GM15510 (cell line): ENCODE measurements around the gene SLC7A5.
A peak's percentile ranks its signal among the peaks of the same experiment; 100 is the strongest.

Experiments
- POLR2A ChIP-seq: IDR thresholded peaks from 3 replicates; pipeline ENCODE4 v1.6.1; 2011; ENCODE audit warnings: borderline replicate concordance; ENCODE audit not compliant: insufficient read length; ENCODE audit errors: extremely low read depth

Gene SLC7A5

DNA sequence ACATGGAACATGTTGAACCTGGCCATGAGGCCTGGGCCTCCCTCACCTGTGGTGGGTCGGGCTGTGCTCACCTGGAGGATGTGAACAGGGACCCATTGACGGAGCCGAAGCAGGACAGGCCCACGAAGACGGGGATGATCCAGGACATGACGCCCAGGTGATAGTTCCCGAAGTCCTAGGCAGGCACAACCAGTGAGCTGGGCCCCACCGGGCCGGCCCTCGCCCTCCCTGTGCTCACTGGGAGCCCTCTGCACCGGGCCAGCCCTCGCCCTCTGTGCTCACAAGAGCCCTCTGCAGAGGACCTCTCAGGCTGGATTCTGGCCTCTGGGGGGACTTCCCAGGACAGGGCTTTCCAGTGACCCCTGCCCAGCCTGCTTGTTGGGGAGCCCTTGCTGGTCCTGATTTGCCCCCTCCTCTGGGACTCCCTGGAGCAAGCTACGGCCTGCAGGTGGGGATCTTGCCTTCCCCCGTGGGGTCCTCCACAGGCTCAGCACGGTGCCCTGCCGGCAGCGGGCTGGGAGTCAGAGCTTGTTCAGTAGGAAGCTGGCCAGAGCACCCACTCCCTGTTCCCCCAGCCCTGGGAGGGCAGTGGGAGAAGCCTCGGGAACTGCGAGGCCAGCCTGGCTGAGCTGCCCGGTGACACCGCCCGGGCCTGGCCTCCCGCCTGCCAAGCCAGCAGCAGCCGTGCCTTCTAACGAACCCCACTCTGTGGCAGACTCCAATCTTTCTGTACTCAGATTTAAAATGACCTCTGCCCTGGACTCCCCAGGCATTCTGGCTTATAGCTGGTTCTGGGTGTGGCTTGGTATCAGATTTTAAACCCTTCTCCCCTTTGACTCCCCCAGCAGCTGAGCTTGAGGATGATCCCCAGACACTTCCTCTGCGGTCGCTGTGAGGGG lies 30.4 kb downstream of the SLC7A5 start:
- TF ChIP-seq POLR2A: no peak

DNA sequence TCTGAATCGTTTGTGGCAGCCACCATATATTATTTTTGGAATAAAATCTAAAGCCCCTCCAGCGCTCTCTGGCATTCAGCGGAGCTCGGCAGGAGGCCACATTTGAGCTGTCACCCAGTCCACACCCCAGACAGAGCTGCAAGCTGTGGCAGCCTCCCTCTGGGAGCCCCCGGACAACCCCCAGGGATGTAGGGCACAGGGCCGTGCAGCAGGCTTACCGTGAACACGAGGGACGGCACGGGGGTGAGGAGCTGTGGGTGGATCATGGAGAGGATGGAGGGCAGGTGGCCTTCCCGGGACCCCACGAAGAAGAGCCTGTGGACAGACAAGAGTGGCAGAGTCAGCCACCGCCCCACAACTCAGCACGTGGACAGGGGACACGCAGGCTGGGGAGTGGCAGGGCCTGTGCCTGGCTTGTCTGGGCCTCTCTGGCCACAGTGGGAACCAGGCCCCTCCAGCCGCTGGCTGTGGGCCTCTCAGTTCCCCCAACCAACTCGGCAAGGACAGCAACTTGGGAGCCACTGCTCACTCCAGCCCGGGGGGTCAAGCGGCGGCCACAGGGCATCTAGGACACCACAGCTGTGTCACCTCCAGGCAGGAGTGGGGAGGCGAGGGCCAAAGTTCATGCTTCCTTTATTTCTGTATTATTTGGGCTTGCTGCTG lies 31.5 kb downstream of the SLC7A5 start:
- no peak for TF ChIP-seq POLR2A

DNA sequence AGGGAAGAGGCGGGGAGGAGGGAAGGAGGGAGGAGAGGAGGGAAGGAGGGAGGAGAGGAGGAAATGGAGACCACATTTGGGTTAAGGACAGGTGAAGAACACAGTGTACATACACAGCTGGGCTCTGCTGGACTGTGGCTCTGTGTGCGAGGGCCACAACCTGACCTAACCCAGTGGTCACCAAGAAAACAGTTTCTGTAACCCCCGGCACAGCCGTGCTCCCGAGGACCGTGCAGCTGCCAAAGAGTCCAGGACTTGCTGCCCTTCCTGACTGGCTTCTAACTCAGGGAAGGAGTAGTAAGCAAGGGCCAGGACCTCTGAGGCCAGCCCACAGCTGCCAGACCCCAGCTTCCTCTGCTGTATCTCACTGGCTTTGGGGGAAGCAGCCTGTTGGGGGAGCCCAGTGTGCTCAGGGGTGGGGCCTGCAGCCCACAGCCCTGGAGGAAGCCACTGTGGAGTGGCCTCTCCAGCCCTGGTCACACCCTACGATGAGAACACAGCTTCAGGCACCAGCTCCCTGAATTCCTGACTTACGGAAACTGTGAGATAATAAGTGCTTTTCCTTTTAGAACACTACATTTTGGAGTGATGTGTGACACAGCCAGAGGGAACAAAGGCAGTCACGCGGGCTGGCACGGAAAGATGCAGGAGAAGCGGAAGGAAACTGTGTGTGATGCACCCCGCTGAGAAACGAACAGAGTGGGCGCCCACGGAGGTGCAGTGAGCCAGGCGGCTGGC lies 32.3 kb downstream of the SLC7A5 start:
- TF ChIP-seq POLR2A: no peak

DNA sequence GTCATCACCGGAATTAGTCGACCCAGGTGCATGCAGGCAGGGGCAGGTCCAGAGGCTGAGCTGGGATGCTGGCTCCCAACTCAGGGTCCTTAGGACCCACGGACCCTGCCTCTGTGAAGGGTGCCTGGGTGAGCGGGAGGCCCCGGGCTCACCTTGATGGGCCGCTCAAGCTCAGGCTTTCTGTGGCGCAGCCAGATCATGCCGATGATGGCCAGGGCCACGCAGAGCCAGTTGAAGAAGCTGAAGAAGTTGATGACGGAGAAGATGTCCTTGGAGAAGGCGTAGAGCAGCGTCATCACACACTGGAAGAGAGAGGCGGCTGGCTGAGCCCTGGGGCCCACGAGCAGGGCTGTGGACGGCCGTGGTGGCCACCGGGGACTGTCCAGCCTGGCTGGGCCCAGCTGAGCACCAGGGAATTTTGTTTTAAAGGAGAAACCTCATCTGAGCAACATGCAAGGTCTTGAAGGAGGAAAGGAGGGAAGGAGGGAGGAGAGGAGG lies 32.9 kb downstream of the SLC7A5 start:
- no peak for TF ChIP-seq POLR2A

DNA sequence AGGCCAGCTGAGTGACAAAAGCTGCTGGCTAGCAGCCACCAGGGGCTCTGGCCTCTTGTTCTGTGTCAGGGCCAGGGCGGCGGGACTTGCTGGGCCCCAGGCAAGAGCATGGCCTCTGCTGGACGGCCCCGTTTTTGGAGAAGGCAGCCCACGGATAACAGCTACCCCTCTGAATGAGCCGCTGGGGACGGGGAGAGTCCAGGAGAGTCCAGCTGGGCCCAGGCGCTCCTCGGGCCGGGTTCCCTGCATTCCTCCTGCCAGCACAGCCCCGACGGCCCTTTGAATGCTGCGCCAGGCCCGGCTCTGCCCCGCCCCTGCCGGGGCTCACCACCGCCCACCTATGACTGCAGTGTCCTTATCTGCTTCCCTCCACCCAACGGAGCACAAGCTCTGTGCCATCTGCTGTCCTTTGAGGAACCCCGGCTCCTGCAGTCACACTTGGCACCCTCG lies 33.4 kb downstream of the SLC7A5 start:
- TF ChIP-seq POLR2A: no peak

DNA sequence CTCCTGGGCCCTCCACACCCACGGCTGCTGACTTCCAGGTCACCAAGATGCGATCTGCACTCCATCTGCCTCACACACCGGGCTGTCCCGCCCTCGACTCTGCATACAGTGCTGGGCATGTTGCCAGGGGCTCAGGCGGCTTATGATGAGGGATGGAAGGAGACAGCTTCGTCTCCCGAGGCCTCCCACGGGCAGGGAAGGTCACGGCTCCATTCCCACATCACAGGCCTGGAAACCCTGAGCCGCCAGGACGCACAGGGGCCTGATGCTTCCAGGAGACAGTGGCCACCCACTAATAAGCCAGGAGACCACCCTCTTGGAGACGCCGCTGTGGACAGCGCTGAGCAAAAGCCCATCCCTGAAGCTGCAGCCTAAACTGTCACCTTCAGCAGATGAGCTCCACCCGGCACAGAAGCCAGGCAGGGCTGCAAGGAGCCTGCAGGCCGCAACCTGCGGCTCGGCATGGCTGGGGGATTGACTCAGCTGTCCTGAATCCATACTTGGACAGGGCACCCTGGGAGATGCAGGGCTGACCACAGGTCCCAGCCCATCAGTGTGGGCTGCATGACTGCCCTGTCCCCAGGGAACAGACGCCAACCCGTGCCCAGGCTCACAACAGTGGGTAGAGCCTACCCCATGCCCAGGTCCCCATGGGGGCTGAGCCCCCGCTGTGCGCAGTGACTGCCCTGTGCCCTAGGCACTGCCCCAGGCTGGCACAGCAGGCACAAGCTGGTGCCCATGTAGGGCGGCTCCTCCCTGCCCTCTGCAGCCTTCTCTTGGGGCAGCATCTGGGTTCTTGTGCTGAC lies 34.4 kb downstream of the SLC7A5 start:
- no peak for TF ChIP-seq POLR2A

DNA sequence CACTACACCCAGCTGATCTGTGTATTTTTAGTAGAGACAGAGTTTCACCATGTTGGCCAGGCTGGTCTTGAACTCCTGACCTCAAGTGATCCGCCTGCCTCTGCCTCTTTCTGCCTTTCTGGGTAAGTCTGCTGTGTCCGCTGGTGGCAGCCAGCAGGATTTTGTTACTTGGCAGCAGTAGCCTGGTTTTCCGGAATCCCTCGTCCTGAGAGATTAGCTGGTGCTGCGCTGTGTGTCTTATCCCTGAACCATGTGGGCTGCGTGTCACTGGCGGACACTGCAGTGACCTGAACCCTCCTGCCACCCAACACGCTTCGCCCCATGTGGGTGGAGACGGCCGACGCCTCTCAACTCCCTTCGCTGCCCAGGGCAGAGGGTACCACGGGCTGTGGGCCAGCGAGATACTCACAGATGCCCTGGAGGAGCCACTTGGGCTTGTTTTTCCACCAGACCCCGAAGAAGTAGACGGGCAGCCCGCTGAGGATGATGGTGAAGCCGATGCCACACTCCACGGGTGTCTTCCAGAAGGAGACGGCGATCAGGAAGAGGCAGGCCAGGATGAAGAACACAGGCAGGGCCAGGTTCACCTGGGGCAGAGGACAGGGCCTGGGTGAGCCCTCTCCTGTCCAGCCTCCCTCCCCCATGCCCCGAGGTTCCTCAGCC lies 35.2 kb downstream of the SLC7A5 start:
- TF ChIP-seq POLR2A: no peak

GRCh38 chr16:87833548-87833947 lies 35.8 kb downstream of the SLC7A5 start:
- TF ChIP-seq POLR2A: no peak

DNA sequence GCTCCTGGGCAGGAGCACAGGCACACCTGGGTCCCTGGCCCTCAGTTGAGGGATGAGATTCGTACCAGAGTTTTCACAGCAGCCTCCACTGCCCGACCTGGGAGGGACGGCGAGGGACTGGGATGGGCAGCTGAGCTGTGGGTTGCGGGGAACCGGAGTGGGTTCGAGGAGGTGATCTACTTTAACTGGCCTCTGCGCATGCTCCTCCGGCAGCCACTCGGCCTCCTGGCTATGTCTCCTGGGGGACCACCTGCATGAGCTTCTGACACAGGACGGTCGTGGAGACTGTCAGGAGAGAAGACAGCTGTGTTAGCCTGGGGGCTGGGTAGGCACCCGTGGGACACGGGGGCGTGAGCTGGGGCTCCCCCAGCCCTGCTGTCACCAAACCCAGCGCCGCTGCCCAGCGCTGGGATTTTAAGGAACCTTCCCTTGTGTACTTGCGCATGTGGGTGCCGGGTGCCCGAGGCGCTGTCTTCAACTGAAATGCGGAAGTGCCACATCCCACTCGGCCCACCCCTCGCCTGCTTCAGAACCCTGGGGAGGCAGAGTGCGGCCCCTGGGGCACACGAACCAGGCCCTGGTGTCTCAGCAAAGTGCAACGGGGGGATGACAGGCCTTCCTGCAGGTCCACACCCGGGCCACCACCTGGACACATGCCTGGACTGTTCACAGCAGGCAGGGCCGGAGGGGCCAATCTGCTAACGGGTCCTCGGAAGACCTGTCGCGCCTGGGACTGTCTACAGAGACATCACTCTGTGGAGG lies 36.4 kb downstream of the SLC7A5 start:
- TF ChIP-seq POLR2A: no peak

DNA sequence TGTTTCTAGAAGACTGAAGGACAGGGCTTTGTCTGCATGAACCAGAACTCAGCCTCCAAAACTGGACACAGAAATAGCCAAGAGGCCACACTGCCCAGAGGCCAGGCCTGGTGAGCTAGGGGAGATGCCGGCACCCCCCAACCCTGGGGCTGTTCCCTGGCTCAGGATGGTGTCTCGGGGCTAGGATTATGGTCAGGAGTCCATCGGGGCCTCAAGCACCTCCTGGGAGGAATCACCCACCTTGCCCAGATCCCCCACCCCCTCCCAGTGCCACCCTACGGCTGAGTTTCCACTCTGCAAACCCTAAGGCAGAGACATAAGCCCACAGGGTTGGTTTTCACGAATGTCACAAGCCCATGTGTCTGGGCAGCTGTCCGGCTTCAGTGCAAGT lies 37.2 kb downstream of the SLC7A5 start:
- TF ChIP-seq POLR2A: no peak

- peak; percentile 3 for TF ChIP-seq POLR2A
Observed at GRCh38 chr16:87831421-87832136, 37.7 kb downstream of the SLC7A5 start.

DNA sequence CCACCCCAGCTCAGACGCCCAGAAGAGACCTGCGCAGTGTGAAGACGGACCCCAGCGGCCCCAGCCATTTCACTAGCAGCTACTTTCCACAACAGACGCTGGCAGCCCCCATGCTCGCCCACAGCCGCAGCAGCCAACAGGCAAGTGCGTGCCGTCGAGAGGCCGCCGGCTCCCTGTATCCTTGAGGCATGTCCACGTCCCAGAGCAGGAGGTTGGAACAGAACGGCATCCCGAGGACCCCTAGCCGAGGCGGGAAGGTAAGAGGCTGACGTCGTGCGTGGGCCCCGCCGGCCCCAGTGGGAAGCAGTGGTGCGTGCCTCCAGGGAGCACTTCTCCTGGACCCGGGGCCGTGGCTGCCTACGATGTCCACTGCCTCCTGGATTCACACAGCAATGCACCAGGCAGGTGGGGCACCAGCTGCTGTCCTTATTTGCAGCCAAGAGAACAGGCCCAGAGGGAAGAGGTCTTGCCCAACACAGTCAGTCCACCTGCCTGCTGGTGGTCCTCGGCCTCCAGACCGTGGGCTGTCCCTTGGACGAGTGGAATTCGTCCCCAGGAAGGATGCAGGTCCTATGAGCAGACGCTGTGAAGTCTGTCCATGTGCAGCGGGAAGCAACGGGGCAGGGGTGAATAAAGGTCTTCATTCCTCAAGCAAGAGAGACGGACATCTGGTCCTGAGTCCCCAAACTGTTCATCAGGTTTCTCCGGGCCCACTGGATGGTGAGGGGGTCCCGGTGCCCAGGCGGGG lies 38.5 kb downstream of the SLC7A5 start:
- no peak for TF ChIP-seq POLR2A
